Activated naive CD4-positive, alpha-beta T cell treated with anti-CD3 and anti-CD28 coated beads, Interleukin-2, amount 50 U/mL, for 24 hours (primary cell): ENCODE results near the gene SUPT5H.

Experiments
- H3K27ac Mint-ChIP-seq: one replicate; pipeline ENCODE4 v1.8.0; 2021; ENCODE audit warnings: mild to moderate bottlenecking, mixed read lengths
- H3K27me3 Mint-ChIP-seq: one replicate; pipeline ENCODE4 v1.8.0; 2021; ENCODE audit warnings: mixed read lengths
- H3K36me3 Mint-ChIP-seq: one replicate; pipeline ENCODE4 v1.8.0; 2021; ENCODE audit warnings: mixed read lengths
- H3K4me1 Mint-ChIP-seq: one replicate; pipeline ENCODE4 v1.8.0; 2021; ENCODE audit warnings: mixed read lengths
- H3K4me3 Mint-ChIP-seq: one replicate; pipeline ENCODE4 v1.8.0; 2021; ENCODE audit warnings: mild to moderate bottlenecking, mixed read lengths
- H3K9me3 Mint-ChIP-seq: one replicate; pipeline ENCODE4 v1.8.0; 2021; ENCODE audit warnings: mixed read lengths

Gene SUPT5H

GRCh38 chr19:39406656-39407409 is 38.5 kb upstream of the SUPT5H start, which contains the start of gene ZFP36:
Gene ZFP36 (plus strand): TSS chr19:39406847. CDS start chr19:39406905, 58 bp downstream.
- peaks cover 54% of the 10 kb centered on the region for H3K4me1 Mint-ChIP-seq
- H3K9me3 Mint-ChIP-seq: no peaks in the 10 kb centered on the region
- H3K27ac Mint-ChIP-seq: peak within 1 kb of the TSS; percentile 92
- no peaks in the 10 kb centered on the region for H3K27me3 Mint-ChIP-seq
- H3K36me3 Mint-ChIP-seq: peaks cover 11% of the 10 kb centered on the region
- H3K4me3 Mint-ChIP-seq: peak within 1 kb of the TSS; percentile 95

- H3K4me3 Mint-ChIP-seq: peak overlapping the region; percentile 95
- peaks cover 53% of the 10 kb centered on the region for H3K4me1 Mint-ChIP-seq
These were observed 38.0 kb upstream of the SUPT5H start for GRCh38 chr19:39407410-39407659.

GRCh38 chr19:39407660-39408391 is 37.6 kb upstream of the SUPT5H start:
- Mint-ChIP-seq H3K4me1 (peaks cover 50% of the 10 kb centered on the region), H3K27ac (peak overlapping the region; percentile 93), H3K9me3 (no peaks in the 10 kb centered on the region), H3K4me3 (peak overlapping the region; percentile 95), H3K36me3 (peaks cover 11% of the 10 kb centered on the region), H3K27me3 (no peaks in the 10 kb centered on the region)

More at GRCh38 chr19:39407410-39407659, 38.0 kb upstream of the SUPT5H start:
- Mint-ChIP-seq H3K36me3 (peaks cover 11% of the 10 kb centered on the region), H3K27ac (peak overlapping the region; percentile 89), H3K27me3 (no peaks in the 10 kb centered on the region), H3K9me3 (no peaks in the 10 kb centered on the region)

GRCh38 chr19:39408392-39409207 is 36.8 kb upstream of the SUPT5H start:
- Mint-ChIP-seq H3K9me3 (no peaks in the 10 kb centered on the region), H3K36me3 (peaks cover 11% of the 10 kb centered on the region), H3K4me3 (peak overlapping the region; percentile 95), H3K4me1 (peaks cover 50% of the 10 kb centered on the region), H3K27me3 (no peaks in the 10 kb centered on the region), H3K27ac (peak overlapping the region; percentile 93)

- Mint-ChIP-seq H3K36me3 (peaks cover 11% of the 10 kb centered on the region), H3K9me3 (no peaks in the 10 kb centered on the region), H3K4me1 (peaks cover 52% of the 10 kb centered on the region), H3K27ac (peak overlapping the region; percentile 93), H3K27me3 (no peaks in the 10 kb centered on the region), H3K4me3 (peak overlapping the region; percentile 95)
These were observed 36.0 kb upstream of the SUPT5H start for GRCh38 chr19:39409208-39410016.

GRCh38 chr19:39410017-39410830 is 35.2 kb upstream of the SUPT5H start:
- Mint-ChIP-seq H3K27me3 (no peaks in the 10 kb centered on the region), H3K9me3 (no peaks in the 10 kb centered on the region), H3K36me3 (peaks cover 11% of the 10 kb centered on the region), H3K4me3 (peak overlapping the region; percentile 89), H3K4me1 (peaks cover 49% of the 10 kb centered on the region), H3K27ac (peak overlapping the region; percentile 100)

GRCh38 chr19:39410831-39411080 is 34.6 kb upstream of the SUPT5H start:
- Mint-ChIP-seq H3K36me3 (peaks cover 11% of the 10 kb centered on the region), H3K4me3 (peak overlapping the region; percentile 89), H3K27me3 (no peaks in the 10 kb centered on the region), H3K4me1 (peaks cover 45% of the 10 kb centered on the region), H3K9me3 (no peaks in the 10 kb centered on the region), H3K27ac (peak overlapping the region; percentile 100)

GRCh38 chr19:39411081-39411831 is 34.1 kb upstream of the SUPT5H start:
- Mint-ChIP-seq H3K27ac (peak overlapping the region; percentile 100), H3K4me1 (peaks cover 41% of the 10 kb centered on the region), H3K27me3 (no peaks in the 10 kb centered on the region), H3K4me3 (peak overlapping the region; percentile 89), H3K36me3 (peaks cover 11% of the 10 kb centered on the region), H3K9me3 (no peaks in the 10 kb centered on the region)

GRCh38 chr19:39411832-39412099 is 33.6 kb upstream of the SUPT5H start:
- peaks cover 11% of the 10 kb centered on the region for H3K36me3 Mint-ChIP-seq
- peaks cover 39% of the 10 kb centered on the region for H3K4me1 Mint-ChIP-seq
- no peaks in the 10 kb centered on the region for H3K27me3 Mint-ChIP-seq
- H3K9me3 Mint-ChIP-seq: no peaks in the 10 kb centered on the region
- H3K27ac Mint-ChIP-seq: peak overlapping the region; percentile 100
- peak overlapping the region; percentile 89 for H3K4me3 Mint-ChIP-seq

- H3K36me3 Mint-ChIP-seq: peaks cover 11% of the 10 kb centered on the region
- peak within 1 kb of the TSS; percentile 100 for H3K27ac Mint-ChIP-seq
These were observed 33.1 kb upstream of the SUPT5H start, which contains the start of gene PLEKHG2 for GRCh38 chr19:39412100-39412866. Gene PLEKHG2 (plus strand): TSS chr19:39412669. CDS start chr19:39414087, 1,418 bp downstream.

GRCh38 chr19:39412867-39413271 is 32.5 kb upstream of the SUPT5H start:
- H3K36me3 Mint-ChIP-seq: peaks cover 10% of the 10 kb centered on the region
- H3K27ac Mint-ChIP-seq: no peak overlapping the region
- no peaks in the 10 kb centered on the region for H3K9me3 Mint-ChIP-seq
- H3K4me1 Mint-ChIP-seq: peaks cover 39% of the 10 kb centered on the region
- H3K27me3 Mint-ChIP-seq: no peaks in the 10 kb centered on the region
- peak overlapping the region; percentile 89 for H3K4me3 Mint-ChIP-seq

More at GRCh38 chr19:39412100-39412866, 33.1 kb upstream of the SUPT5H start, which contains the start of gene PLEKHG2:
- peaks cover 39% of the 10 kb centered on the region for H3K4me1 Mint-ChIP-seq
- peak within 1 kb of the TSS; percentile 89 for H3K4me3 Mint-ChIP-seq
- H3K27me3 Mint-ChIP-seq: no peaks in the 10 kb centered on the region
- no peaks in the 10 kb centered on the region for H3K9me3 Mint-ChIP-seq

- peaks cover 6% of the 10 kb centered on the region for H3K36me3 Mint-ChIP-seq
- H3K9me3 Mint-ChIP-seq: no peaks in the 10 kb centered on the region
- H3K27me3 Mint-ChIP-seq: no peaks in the 10 kb centered on the region
- peak overlapping the region; percentile 90 for H3K4me3 Mint-ChIP-seq
- H3K4me1 Mint-ChIP-seq: peaks cover 39% of the 10 kb centered on the region
- H3K27ac Mint-ChIP-seq: peak overlapping the region; percentile 70
These were observed 32.0 kb upstream of the SUPT5H start for GRCh38 chr19:39413272-39413910.
